H9 (cell line): ENCODE results near the gene PAQR5. TPM values are rescaled to one million over a fixed set of nuclear protein-coding genes. Genes with fewer than 3 reads are reported as not detected.

ENCODE experiments used
- DNase-seq: peaks from one replicate; pipeline ENCODE4 v3.0.0-alpha.2; 2017
- H2AFZ ChIP-seq: one replicate; pipeline ENCODE4 v1.6.1; 2013; ENCODE audit warnings: mild to moderate bottlenecking, low read length, control low read depth, moderate library complexity
- H2AK5ac ChIP-seq: 2 replicates; pipeline ENCODE4 v1.6.1; 2013; ENCODE audit warnings: low read length, control low read depth, mixed read lengths; ENCODE audit not compliant: insufficient read length
- H2BK120ac ChIP-seq: one replicate; pipeline ENCODE4 v1.6.1; 2013; ENCODE audit warnings: low read depth, mild to moderate bottlenecking, low read length, control low read depth, inconsistent platforms; ENCODE audit not compliant: poor library complexity, severe bottlenecking
- H2BK12ac ChIP-seq: 2 replicates; pipeline ENCODE4 v1.6.1; 2013; ENCODE audit warnings: low read length, control low read depth, mixed read lengths, low read depth; ENCODE audit not compliant: insufficient read length
- H2BK15ac ChIP-seq: 2 replicates; pipeline ENCODE4 v1.6.1; 2013; ENCODE audit warnings: low read depth, low read length, control low read depth
- H2BK20ac ChIP-seq: one replicate; pipeline ENCODE4 v1.6.1; 2013; ENCODE audit warnings: low read depth, mild to moderate bottlenecking, low read length, control low read depth, inconsistent platforms; ENCODE audit not compliant: poor library complexity, severe bottlenecking
- H2BK5ac ChIP-seq: 2 replicates; pipeline ENCODE4 v1.6.1; 2013; ENCODE audit warnings: low read length, control low read depth, mixed read lengths; ENCODE audit not compliant: insufficient read length
- H3K14ac ChIP-seq: 2 replicates; pipeline ENCODE4 v1.6.1; 2013; ENCODE audit warnings: low read length, control low read depth; ENCODE audit not compliant: insufficient read depth
- H3K18ac ChIP-seq: 2 replicates; pipeline ENCODE4 v1.6.1; 2013; ENCODE audit warnings: low read depth, mild to moderate bottlenecking, mixed read lengths, low read length, control low read depth; ENCODE audit not compliant: insufficient read length
- H3K23ac ChIP-seq: 2 replicates; pipeline ENCODE4 v1.6.1; 2013; ENCODE audit warnings: low read length, control low read depth, mixed read lengths, low read depth; ENCODE audit not compliant: insufficient read length
- H3K23me2 ChIP-seq: 2 replicates; pipeline ENCODE4 v1.6.1; 2013; ENCODE audit warnings: low read depth, mild to moderate bottlenecking, mixed read lengths, low read length, control low read depth; ENCODE audit not compliant: insufficient read length, poor library complexity, severe bottlenecking
- H3K27ac ChIP-seq: 2 replicates; pipeline ENCODE4 v1.5.1; 2013; ENCODE audit warnings: low read length, control low read depth, mixed read lengths, low read depth; ENCODE audit not compliant: insufficient read length
- H3K27me3 ChIP-seq: 2 replicates; pipeline ENCODE4 v1.6.1; 2013; ENCODE audit warnings: low read length, control low read depth, inconsistent platforms; ENCODE audit not compliant: insufficient read depth
- H3K4ac ChIP-seq: 2 replicates; pipeline ENCODE4 v1.6.1; 2013; ENCODE audit warnings: low read depth, mild to moderate bottlenecking, control low read depth, inconsistent platforms, low read length, moderate library complexity
- H3K4me1 ChIP-seq: 2 replicates; pipeline ENCODE4 v1.6.1; 2013; ENCODE audit warnings: low read length, control low read depth, inconsistent platforms; ENCODE audit not compliant: insufficient read depth
- H3K4me2 ChIP-seq: 2 replicates; pipeline ENCODE4 v1.6.1; 2013; ENCODE audit warnings: low read length, control low read depth, mixed read lengths; ENCODE audit not compliant: insufficient read length, insufficient read depth
- H3K56ac ChIP-seq: 2 replicates; pipeline ENCODE4 v1.6.1; 2013; ENCODE audit warnings: low read depth, mild to moderate bottlenecking, mixed read lengths, low read length, control low read depth; ENCODE audit not compliant: insufficient read length
- H3K79me1 ChIP-seq: 2 replicates; pipeline ENCODE4 v1.6.1; 2013; ENCODE audit warnings: low read depth, mild to moderate bottlenecking, moderate library complexity, low read length, control low read depth, inconsistent platforms; ENCODE audit not compliant: insufficient read depth, poor library complexity, severe bottlenecking
- H3K79me2 ChIP-seq: 2 replicates; pipeline ENCODE4 v1.6.1; 2013; ENCODE audit warnings: low read length, control low read depth, inconsistent platforms; ENCODE audit not compliant: insufficient read depth
- H3K9ac ChIP-seq: 2 replicates; pipeline ENCODE4 v1.6.1; 2013; ENCODE audit warnings: low read length, control low read depth, mixed read lengths; ENCODE audit not compliant: insufficient read length; ENCODE audit errors: extremely low read depth
- H3K9me3 ChIP-seq: one replicate; pipeline ENCODE4 v1.6.1; 2013; ENCODE audit warnings: low read depth, low read length, inconsistent platforms; ENCODE audit not compliant: control insufficient read depth
- H3T11ph ChIP-seq: one replicate; pipeline ENCODE4 v1.6.1; 2013; ENCODE audit warnings: mild to moderate bottlenecking, low read length, control low read depth, inconsistent platforms
- H4K20me1 ChIP-seq: one replicate; pipeline ENCODE4 v1.6.1; 2013; ENCODE audit not compliant: control insufficient read depth, insufficient read length, insufficient read depth
- H4K5ac ChIP-seq: 2 replicates; pipeline ENCODE4 v1.6.1; 2013; ENCODE audit warnings: low read depth, mild to moderate bottlenecking, mixed read lengths, low read length, control low read depth; ENCODE audit not compliant: insufficient read length
- H4K8ac ChIP-seq: replicated peaks from 2 replicates; pipeline ENCODE4 v1.6.1; 2013; ENCODE audit warnings: low read length, control low read depth, mixed read lengths, low read depth; ENCODE audit not compliant: insufficient read length
- H4K91ac ChIP-seq: 2 replicates; pipeline ENCODE4 v1.6.1; 2013; ENCODE audit warnings: low read depth, mild to moderate bottlenecking, moderate library complexity, mixed read lengths, low read length, control low read depth; ENCODE audit not compliant: insufficient read length
- H3K27ac Mint-ChIP-seq, 3 experiments: 2 replicates in 2 of 3; 3 replicates in 1 of 3; pipeline ENCODE4 v1.8.0; 2020 to 2021; ENCODE audit warnings: mixed read lengths in 3 of 3, mild to moderate bottlenecking in 1 of 3, moderate library complexity in 1 of 3
- H3K27me3 Mint-ChIP-seq: 2 replicates; pipeline ENCODE4 v1.8.0; 2021; ENCODE audit warnings: low read depth, mild to moderate bottlenecking, moderate library complexity, mixed read lengths
- H3K36me3 Mint-ChIP-seq, 3 experiments: 2 replicates in 2 of 3; 3 replicates in 1 of 3; pipeline ENCODE4 v1.8.0; 2020 to 2021; ENCODE audit warnings: low read depth in 3 of 3, mixed read lengths in 3 of 3; ENCODE audit not compliant: insufficient read depth in 1 of 3
- H3K4me1 Mint-ChIP-seq, 2 experiments: 2 replicates each; pipeline ENCODE4 v1.8.0; 2020; ENCODE audit warnings: mixed read lengths in 2 of 2
- H3K4me3 Mint-ChIP-seq, 2 experiments: 2 replicates in 1 of 2; 3 replicates in 1 of 2; pipeline ENCODE4 v1.8.0; 2020 to 2021; ENCODE audit warnings: mild to moderate bottlenecking in 2 of 2, mixed read lengths in 2 of 2, moderate library complexity in 1 of 2
- H3K9me3 Mint-ChIP-seq, 2 experiments: 2 replicates in 1 of 2; 3 replicates in 1 of 2; pipeline ENCODE4 v1.8.0; 2020; ENCODE audit warnings: mild to moderate bottlenecking in 2 of 2, mixed read lengths in 2 of 2, moderate library complexity in 1 of 2
- CTCF ChIP-seq: fragments of 200-600 bp; sonication (generic); conservative IDR thresholded peaks from 3 replicates; pipeline ENCODE4 v1.8.0; 2021; ENCODE audit warnings: antibody characterized with exemption, mild to moderate bottlenecking
- WGBS: extraction: QIAGEN DNeasy Blood & Tissue Kit; methylation state at CpG from one replicate; pipeline ENCODE4 v1.1.7; 2013; ENCODE audit warnings: missing lambda C conversion rate, low lambda C conversion rate, mixed read lengths; ENCODE audit not compliant: insufficient read length; ENCODE audit errors: extremely low coverage; 5-methylcytosine and 5-hydroxymethylcytosine counted together
- total RNA-seq: library from RNA; stranded (reverse); gene quantifications from 2 replicates; pipeline ENCODE4 v1.2.1, GENCODE V29; 2021

Gene PAQR5
- total RNA-seq, 1 experiment from 2014 or later, result 1.6 TPM

DNA sequence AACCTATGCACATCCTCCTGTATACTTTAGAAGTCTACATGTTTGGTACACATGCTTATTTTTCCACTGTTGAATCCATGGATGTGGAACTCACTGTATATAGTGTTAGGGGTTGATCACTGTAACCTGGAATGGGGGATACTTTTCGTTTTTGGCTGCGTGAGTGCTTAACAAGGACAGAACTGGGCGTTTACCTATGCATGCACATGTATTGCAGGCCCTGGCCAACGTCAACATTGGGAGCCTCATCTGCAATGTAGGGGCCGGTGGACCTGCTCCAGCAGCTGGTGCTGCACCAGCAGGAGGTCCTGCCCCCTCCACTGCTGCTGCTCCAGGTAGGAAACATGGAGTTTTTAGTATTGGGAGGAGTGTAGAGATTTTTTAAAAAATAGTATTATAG lies 156.2 kb downstream of the PAQR5 start:
- Histone ChIP-seq H2BK12ac (no peak overlapping the region), H2BK120ac (no peak overlapping the region), H3K4me2 (peak overlapping the region; percentile 97), H3K14ac (no peak overlapping the region), H2BK5ac (no peak overlapping the region), H3K79me1 (peaks cover 7% of the 10 kb centered on the region), H4K20me1 (no peaks in the 10 kb centered on the region), H3K23me2 (peaks cover 13% of the 10 kb centered on the region), H3K79me2 (peaks cover 21% of the 10 kb centered on the region), H3K9ac (no peak overlapping the region), H3K23ac (no peak overlapping the region), H2AK5ac (no peak overlapping the region), H2BK20ac (no peak overlapping the region), H3K4me1 (no peaks in the 10 kb centered on the region), H3K9me3 (no peaks in the 10 kb centered on the region), H3T11ph (no peak overlapping the region), H3K56ac (no peak overlapping the region), H4K91ac (no peak overlapping the region), H3K27ac (no peak overlapping the region), H2AFZ (no peak overlapping the region), H3K4ac (no peak overlapping the region), H3K27me3 (no peaks in the 10 kb centered on the region), H4K8ac (no peak overlapping the region), H3K18ac (no peak overlapping the region), H2BK15ac (no peak overlapping the region), H4K5ac (no peak overlapping the region)
- H3K4me1 Mint-ChIP-seq, result peaks cover 22 to 31% of the 10 kb centered on the region in 2 experiments
- H3K36me3 Mint-ChIP-seq, result peaks cover 33 to 57% (median 38%) of the 10 kb centered on the region in 3 experiments
- peak overlapping the region in 2 of 3 experiments; percentile 23 to 84; a peak in 2 of 7 replicates for H3K27ac Mint-ChIP-seq
- H3K4me3 Mint-ChIP-seq, result peak overlapping the region; percentile 96 to 97
- WGBS, result no CpG with 5 or more reads among the region's 5 CpGs
- DNase-seq, result no peak
- H3K27me3 Mint-ChIP-seq, result no peaks in the 10 kb centered on the region
- no peak for TF ChIP-seq CTCF
- H3K9me3 Mint-ChIP-seq, result no peaks in the 10 kb centered on the region; a peak in 2 of 5 replicates
